ENCODE measurements around the gene CD8A. TPM values are rescaled to one million over a fixed set of nuclear protein-coding genes. Genes with fewer than 3 reads are reported as not detected.

Gene CD8A
- total RNA-seq, 1 experiment from 2014 or later: 0.28 TPM

- Histone ChIP-seq H2AFZ (no peak overlapping the region), H3K9me2 (ENCODE audit: insufficient read depth) (no peaks in the 10 kb centered on the region), H3K9me3 (ENCODE audit: insufficient read depth, low read depth) (no peaks in the 10 kb centered on the region), H3K27ac (no peak overlapping the region), H3K27me3 (ENCODE audit: insufficient read depth, low read depth) (no peaks in the 10 kb centered on the region), H3K4me3 (no peak overlapping the region), H3K79me2 (ENCODE audit: low read depth) (0 out of 2 replicates have a peak, but pooled peaks cover 5% of the 10 kb centered on the region), H3K4me2 (no peak overlapping the region), H3K36me3 (ENCODE audit: low read depth) (0 out of 2 replicates have a peak, but pooled peaks cover 5% of the 10 kb centered on the region), H4K20me1 (ENCODE audit: insufficient read depth) (peaks cover 10% of the 10 kb centered on the region), H3K4me1 (replicated peaks; ENCODE audit: insufficient read depth) (no peaks in the 10 kb centered on the region), H3F3A (ENCODE audit: insufficient read depth, low read depth) (peaks cover 11% of the 10 kb centered on the region; the same call in 1 of the 2 replicates)
- no peak for TF ChIP-seq EZH2 (IDR thresholded peaks at IDR 0.05; ENCODE audit: low read depth)
- TF ChIP-seq, protein P1, sequence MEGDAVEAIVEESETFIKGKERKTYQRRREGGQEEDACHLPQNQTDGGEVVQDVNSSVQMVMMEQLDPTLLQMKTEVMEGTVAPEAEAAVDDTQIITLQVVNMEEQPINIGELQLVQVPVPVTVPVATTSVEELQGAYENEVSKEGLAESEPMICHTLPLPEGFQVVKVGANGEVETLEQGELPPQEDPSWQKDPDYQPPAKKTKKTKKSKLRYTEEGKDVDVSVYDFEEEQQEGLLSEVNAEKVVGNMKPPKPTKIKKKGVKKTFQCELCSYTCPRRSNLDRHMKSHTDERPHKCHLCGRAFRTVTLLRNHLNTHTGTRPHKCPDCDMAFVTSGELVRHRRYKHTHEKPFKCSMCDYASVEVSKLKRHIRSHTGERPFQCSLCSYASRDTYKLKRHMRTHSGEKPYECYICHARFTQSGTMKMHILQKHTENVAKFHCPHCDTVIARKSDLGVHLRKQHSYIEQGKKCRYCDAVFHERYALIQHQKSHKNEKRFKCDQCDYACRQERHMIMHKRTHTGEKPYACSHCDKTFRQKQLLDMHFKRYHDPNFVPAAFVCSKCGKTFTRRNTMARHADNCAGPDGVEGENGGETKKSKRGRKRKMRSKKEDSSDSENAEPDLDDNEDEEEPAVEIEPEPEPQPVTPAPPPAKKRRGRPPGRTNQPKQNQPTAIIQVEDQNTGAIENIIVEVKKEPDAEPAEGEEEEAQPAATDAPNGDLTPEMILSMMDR (conservative IDR thresholded peaks at IDR 0.05): no peak
- DNase-seq: no peak
- intact Hi-C loops (cut with micrococcal nuclease; ENCODE audit: unreplicated experiment): no loop called here
- CTCF ChIA-PET: no interaction called here
- POLR2A ChIA-PET (ENCODE audit: unreplicated experiment): no interaction called here
- no TSS peak for BruUV-seq (replicated peaks)
Measured at GRCh38 chr2:86760371-86760770, 30.3 kb downstream of the CD8A start.

DNA sequence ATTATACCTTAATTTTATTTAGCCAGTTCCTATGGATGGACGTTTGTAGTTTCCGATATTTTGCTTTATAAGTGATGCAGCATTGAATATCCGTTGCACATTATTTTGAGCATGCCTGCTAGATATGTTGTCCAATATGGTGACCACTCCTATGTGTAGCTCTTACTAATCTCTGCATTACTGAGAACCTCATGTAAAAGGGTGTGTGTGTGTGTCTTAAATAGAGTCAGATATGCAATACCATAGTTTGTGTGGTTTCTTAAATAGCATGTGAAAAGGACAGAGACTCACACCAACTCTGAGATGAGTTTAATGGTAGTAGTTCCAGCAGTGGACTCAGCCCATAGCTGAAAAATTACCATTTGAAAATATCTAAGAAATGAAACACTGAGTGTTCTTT lies 32.3 kb downstream of the CD8A start:
- no TSS peak for BruUV-seq (replicated peaks)
- Histone ChIP-seq H3K27ac (no peak overlapping the region), H3K4me1 (replicated peaks; ENCODE audit: insufficient read depth) (no peaks in the 10 kb centered on the region), H3K9me3 (ENCODE audit: insufficient read depth, low read depth) (no peaks in the 10 kb centered on the region), H3K4me2 (no peak overlapping the region), H4K20me1 (ENCODE audit: insufficient read depth) (no peaks in the 10 kb centered on the region), H3K79me2 (ENCODE audit: low read depth) (no peaks in the 10 kb centered on the region), H3F3A (ENCODE audit: insufficient read depth, low read depth) (peaks cover 3% of the 10 kb centered on the region; the same call in 1 of the 2 replicates), H2AFZ (no peak overlapping the region), H3K27me3 (ENCODE audit: insufficient read depth, low read depth) (no peaks in the 10 kb centered on the region), H3K36me3 (ENCODE audit: low read depth) (peaks cover 6% of the 10 kb centered on the region; the same call in 1 of the 2 replicates), H3K4me3 (no peak overlapping the region), H3K9me2 (ENCODE audit: insufficient read depth) (no peaks in the 10 kb centered on the region)
- POLR2A ChIA-PET (ENCODE audit: unreplicated experiment): no interaction called here
- intact Hi-C loops (cut with micrococcal nuclease; ENCODE audit: unreplicated experiment): no loop called here
- DNase-seq: no peak
- TF ChIP-seq EZH2 (IDR thresholded peaks at IDR 0.05; ENCODE audit: low read depth): no peak
- TF ChIP-seq, protein P1 (conservative IDR thresholded peaks at IDR 0.05): no peak
- CTCF ChIA-PET: no interaction called here

- peaks cover 27% of the 10 kb centered on the region for H3K79me2 ChIP-seq (ENCODE audit: low read depth)
- no peak overlapping the region for H3K4me2 ChIP-seq
- H3K36me3 ChIP-seq (ENCODE audit: low read depth): peaks cover 24% of the 10 kb centered on the region; the same call in 1 of the 2 replicates
- H3K27ac ChIP-seq: no peak overlapping the region
- BruUV-seq (replicated peaks): no TSS peak
- intact Hi-C loops (cut with micrococcal nuclease; ENCODE audit: unreplicated experiment): no loop called here
- no peaks in the 10 kb centered on the region; the same call in none of the 2 replicates for H3F3A ChIP-seq (ENCODE audit: insufficient read depth, low read depth)
- ChIA-PET POLR2A (ENCODE audit: unreplicated experiment) (no interaction called here), CTCF (no interaction called here)
- H4K20me1 ChIP-seq (ENCODE audit: insufficient read depth): no peaks in the 10 kb centered on the region
- no peak overlapping the region for H3K4me3 ChIP-seq
- DNase-seq: no peak
- no peaks in the 10 kb centered on the region for H3K4me1 ChIP-seq (replicated peaks; ENCODE audit: insufficient read depth)
- TF ChIP-seq, protein P1 (conservative IDR thresholded peaks at IDR 0.05): no peak
- no peak for TF ChIP-seq EZH2 (IDR thresholded peaks at IDR 0.05; ENCODE audit: low read depth)
- no peaks in the 10 kb centered on the region for H3K9me2 ChIP-seq (ENCODE audit: insufficient read depth)
- H3K27me3 ChIP-seq (ENCODE audit: insufficient read depth, low read depth): no peaks in the 10 kb centered on the region
- H3K9me3 ChIP-seq (ENCODE audit: insufficient read depth, low read depth): 0 out of 2 replicates have a peak, but pooled peaks cover 5% of the 10 kb centered on the region
- H2AFZ ChIP-seq: no peak overlapping the region
Measured at GRCh38 chr2:86753606-86754005, 37.1 kb downstream of the CD8A start.

Measured in PC-9 (cell line).